Caco-2 (cell line): ENCODE data around the gene ANO10. TPM values are rescaled to one million over a fixed set of nuclear protein-coding genes. Genes with fewer than 3 reads are reported as not detected.
"Not testable (repeated sequence)": the region's sequence is repeated elsewhere in the genome, so short reads cannot be mapped to it uniquely, and the experiment has no call there.

Experiments used
- BruUV-seq: library from RNA; stranded (reverse); fragments of 400-500 nt; replicated peaks from 2 replicates; lab custom pipeline; 2021; lab: Mats Ljungman, UMichigan
- CTCF ChIA-PET: fragments of 300-600 bp; sonication (Branson Sonifier 250); formaldehyde crosslinking; loops from one replicate; lab custom pipeline; 2022; ENCODE audit warnings: antibody characterized with exemption; lab: Charles Lee
- POLR2A ChIA-PET: fragments of 300-600 bp; sonication (Branson Sonifier 250); formaldehyde crosslinking; loops from one replicate; lab custom pipeline; 2022; ENCODE audit warnings: antibody characterized with exemption; lab: Charles Lee
- DNase-seq, 2 experiments: peaks; one replicate each; pipeline versions ENCODE4 v3.0.0 to v3.0.0-alpha.2; 2020 to 2022
- H3K27me3 ChIP-seq: replicated peaks from 2 replicates; pipeline ENCODE4 v1.6.0; 2011; ENCODE audit warnings: low read length; ENCODE audit not compliant: control insufficient read depth, insufficient read depth
- H3K36me3 ChIP-seq: 2 replicates; pipeline ENCODE4 v1.5.1; 2011; ENCODE audit warnings: low read length; ENCODE audit not compliant: control insufficient read depth, insufficient read depth
- H3K4me1 ChIP-seq: fragments of 250-450 bp; sonication (Bioruptor Pico); 2 replicates; pipeline ENCODE4 v1.5.1; 2020; ENCODE audit warnings: mild to moderate bottlenecking
- H3K4me3 ChIP-seq: 2 replicates; pipeline ENCODE4 v1.5.1; 2011; ENCODE audit warnings: low read depth, mild to moderate bottlenecking, control low read depth, low read length
- H3K9me3 ChIP-seq: fragments of 250-450 bp; sonication (Bioruptor Pico); 2 replicates; pipeline ENCODE4 v1.5.1; 2020; ENCODE audit warnings: mild to moderate bottlenecking, moderate library complexity
- H3K27ac Mint-ChIP-seq: one replicate; pipeline ENCODE4 v1.8.0; 2022; ENCODE audit warnings: mixed read lengths; ENCODE audit not compliant: unreplicated experiment
- H3K27me3 Mint-ChIP-seq: one replicate; pipeline ENCODE4 v1.8.0; 2022; ENCODE audit warnings: mixed read lengths; ENCODE audit not compliant: insufficient read depth, unreplicated experiment
- H3K36me3 Mint-ChIP-seq: one replicate; pipeline ENCODE4 v1.8.0; 2022; ENCODE audit warnings: mild to moderate bottlenecking, mixed read lengths; ENCODE audit not compliant: insufficient read depth, unreplicated experiment
- H3K4me1 Mint-ChIP-seq: one replicate; pipeline ENCODE4 v1.8.0; 2022; ENCODE audit warnings: low read depth, mixed read lengths; ENCODE audit not compliant: unreplicated experiment
- H3K4me3 Mint-ChIP-seq: one replicate; pipeline ENCODE4 v1.8.0; 2022; ENCODE audit warnings: mild to moderate bottlenecking, moderate library complexity, mixed read lengths; ENCODE audit not compliant: unreplicated experiment
- H3K9me3 Mint-ChIP-seq: one replicate; pipeline ENCODE4 v1.8.0; 2022; ENCODE audit warnings: mixed read lengths; ENCODE audit not compliant: unreplicated experiment
- CTCF ChIP-seq, 2 experiments: fragments of 200-600 bp in 1 of 2; IDR thresholded peaks; 1 replicate in 1 of 2; 2 replicates in 1 of 2; pipeline versions ENCODE4 v1.5.1 to v1.8.0; 2011 to 2022; ENCODE audit warnings: antibody characterized with exemption in 1 of 2, control low read depth in 1 of 2, inconsistent platforms in 1 of 2, low read depth in 1 of 2, low read length in 1 of 2, mild to moderate bottlenecking in 1 of 2, moderate library complexity in 1 of 2; ENCODE audit not compliant: insufficient read depth in 1 of 2, severe bottlenecking in 1 of 2, unreplicated experiment in 1 of 2
- intact Hi-C: fragments of 100-400 bp; cut with micrococcal nuclease; formaldehyde crosslinking; loops from one replicate; pipeline ENCODE4 v1.10.0; 2022; ENCODE audit not compliant: unreplicated experiment
- total RNA-seq: library from RNA; stranded (reverse); gene quantifications from 2 replicates; pipeline ENCODE4 v1.2.3, GENCODE V29; 2022

The ANO10 gene
- total RNA-seq, 1 experiment from 2014 or later = 24.1 TPM

DNA sequence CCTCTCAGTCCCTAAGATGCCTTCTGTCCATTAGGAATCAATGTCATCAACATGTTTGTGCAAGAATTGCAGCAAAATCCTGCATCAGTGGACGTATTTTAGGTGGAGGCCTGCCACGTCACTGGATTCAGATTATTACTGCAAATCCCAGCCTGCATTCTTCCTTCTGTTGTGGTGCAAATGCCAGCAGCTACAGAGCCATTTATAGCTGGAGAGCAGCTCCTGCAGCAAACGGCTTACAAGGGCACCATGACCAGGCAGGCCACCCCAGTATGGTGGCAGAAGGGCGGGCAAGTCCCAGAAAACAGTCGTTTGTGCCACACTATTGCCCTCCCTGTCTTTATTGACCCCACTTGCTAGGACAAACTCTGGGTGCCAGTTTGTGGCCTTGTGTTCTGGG is 260.7 kb downstream of the ANO10 start:
- no peak overlapping the region for H3K4me3 ChIP-seq
- H3K27me3 ChIP-seq = no peaks in the 10 kb centered on the region
- H3K36me3 Mint-ChIP-seq = no peaks in the 10 kb centered on the region
- H3K9me3 Mint-ChIP-seq = no peaks in the 10 kb centered on the region
- no peak overlapping the region for H3K4me3 Mint-ChIP-seq
- intact Hi-C loops = no loop called here
- no TSS peak for BruUV-seq
- no peaks in the 10 kb centered on the region; the same call in 1 of the 2 replicates for H3K36me3 ChIP-seq
- TF ChIP-seq CTCF (IDR thresholded peaks at IDR 0.05; ENCODE audit: insufficient read depth in 1 of 2, low read depth in 1 of 2, low read length in 1 of 2, severe bottlenecking in 1 of 2, unreplicated experiment in 1 of 2) = no peak
- no peak overlapping the region for H3K27ac Mint-ChIP-seq
- DNase-seq = no peak
- peaks cover 3% of the 10 kb centered on the region; the same call in 1 of the 2 replicates for H3K9me3 ChIP-seq
- ChIA-PET CTCF (no interaction called here), POLR2A (no interaction called here)
- no peaks in the 10 kb centered on the region for H3K4me1 ChIP-seq
- no peaks in the 10 kb centered on the region for H3K27me3 Mint-ChIP-seq
- H3K4me1 Mint-ChIP-seq = no peaks in the 10 kb centered on the region

DNA sequence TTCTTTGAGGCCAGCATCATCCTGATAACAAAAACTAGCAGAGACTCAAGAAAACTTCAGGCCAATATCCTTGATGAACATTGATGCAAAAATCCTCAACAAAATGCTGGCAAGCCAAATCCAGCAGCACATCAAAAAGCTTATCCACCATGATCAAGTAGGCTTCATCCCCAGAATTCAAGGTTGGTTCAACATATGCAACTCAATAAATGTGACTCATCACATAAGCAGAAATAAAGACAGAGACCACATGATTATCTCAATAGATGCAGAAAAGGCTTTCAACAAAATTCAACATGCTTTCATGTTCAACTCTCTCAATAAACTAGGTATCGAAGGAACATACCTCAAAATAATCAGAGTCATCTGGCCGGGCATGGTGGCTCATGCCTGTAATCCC is 265.8 kb downstream of the ANO10 start:
- H3K4me1 ChIP-seq, H3K4me3 Mint-ChIP-seq, BruUV-seq, H3K27me3 ChIP-seq, H3K36me3 ChIP-seq, DNase-seq, H3K4me3 ChIP-seq, H3K27me3 Mint-ChIP-seq, H3K27ac Mint-ChIP-seq, H3K4me1 Mint-ChIP-seq, intact Hi-C loops, CTCF ChIA-PET: not testable (repeated sequence)
- peaks cover 16% of the 10 kb centered on the region; the same call in 1 of the 2 replicates for H3K9me3 ChIP-seq
- peaks cover 33% of the 10 kb centered on the region for H3K9me3 Mint-ChIP-seq
- H3K36me3 Mint-ChIP-seq = peaks cover 34% of the 10 kb centered on the region
- POLR2A ChIA-PET = interaction anchor here (0.6 kb wide), 1 partner anchor 25 kb away, joined by 3 read pairs; no protein-coding TSS in a partner anchor

GRCh38 chr3:43353923-43354670 is 267.7 kb downstream of the ANO10 start:
- BruUV-seq = no TSS peak
- H3K27me3 Mint-ChIP-seq = no peaks in the 10 kb centered on the region
- intact Hi-C loops = no loop called here
- Histone ChIP-seq H3K4me1 (no peaks in the 10 kb centered on the region), H3K4me3 (no peak overlapping the region), H3K27me3 (no peaks in the 10 kb centered on the region), H3K36me3 (no peaks in the 10 kb centered on the region), H3K9me3 (peaks cover 16% of the 10 kb centered on the region; the same call in 1 of the 2 replicates)
- no peak for TF ChIP-seq CTCF (IDR thresholded peaks at IDR 0.05; ENCODE audit: insufficient read depth in 1 of 2, low read depth in 1 of 2, low read length in 1 of 2, severe bottlenecking in 1 of 2, unreplicated experiment in 1 of 2)
- H3K4me1 Mint-ChIP-seq = no peaks in the 10 kb centered on the region
- ChIA-PET CTCF (no interaction called here), POLR2A (no interaction called here)
- H3K9me3 Mint-ChIP-seq = peaks cover 36% of the 10 kb centered on the region
- H3K27ac Mint-ChIP-seq = peak overlapping the region; percentile 56
- DNase-seq = no peak
- H3K4me3 Mint-ChIP-seq = no peak overlapping the region
- H3K36me3 Mint-ChIP-seq = peaks cover 50% of the 10 kb centered on the region
